KOPT-K1 (cell line): Measurements from ENCODE around the gene CDSN.
A peak's percentile ranks its signal among the peaks of the same experiment; 100 is the strongest.

ENCODE experiments used
- H3K27ac ChIP-seq: fragments of 200-600 bp; sonication (generic); 2 replicates; pipeline ENCODE4 v1.5.1; 2016; ENCODE audit warnings: antibody characterized with exemption, mild to moderate bottlenecking, low read depth, low read length; ENCODE audit not compliant: poor library complexity, severe bottlenecking
- H3K36me3 ChIP-seq: fragments of 200-600 bp; sonication (generic); 2 replicates; pipeline ENCODE4 v1.5.1; 2017; ENCODE audit warnings: antibody characterized with exemption, mild to moderate bottlenecking, low read length, moderate library complexity; ENCODE audit not compliant: insufficient read depth
- H3K9me3 ChIP-seq: fragments of 200-600 bp; sonication (generic); 2 replicates; pipeline ENCODE4 v1.5.1; 2017; ENCODE audit warnings: antibody characterized with exemption, low read length, mild to moderate bottlenecking; ENCODE audit not compliant: insufficient read depth, poor library complexity, severe bottlenecking

Gene CDSN

GRCh38 chr6:31156641-31157040, 36.4 kb upstream of the CDSN start:
- Histone ChIP-seq H3K36me3 (peaks cover 53% of the 10 kb centered on the region), H3K27ac (peak overlapping the region; percentile 88)

GRCh38 chr6:31154436-31154835, 34.2 kb upstream of the CDSN start:
- peaks cover 54% of the 10 kb centered on the region for H3K36me3 ChIP-seq
- no peak overlapping the region for H3K27ac ChIP-seq
- no peaks in the 10 kb centered on the region for H3K9me3 ChIP-seq

More at GRCh38 chr6:31156641-31157040, 36.4 kb upstream of the CDSN start:
- H3K9me3 ChIP-seq = no peaks in the 10 kb centered on the region

- H3K9me3 ChIP-seq = no peaks in the 10 kb centered on the region
- H3K36me3 ChIP-seq = peaks cover 65% of the 10 kb centered on the region
- no peak overlapping the region for H3K27ac ChIP-seq
These were observed 32.5 kb upstream of the CDSN start for GRCh38 chr6:31152781-31153180.

- no peak overlapping the region for H3K27ac ChIP-seq
- H3K36me3 ChIP-seq = peaks cover 70% of the 10 kb centered on the region
- no peaks in the 10 kb centered on the region for H3K9me3 ChIP-seq
These were observed 29.7 kb upstream of the CDSN start for GRCh38 chr6:31149827-31150447.

- H3K36me3 ChIP-seq = peaks cover 72% of the 10 kb centered on the region
- H3K9me3 ChIP-seq = no peaks in the 10 kb centered on the region
- H3K27ac ChIP-seq = no peak overlapping the region
These were observed 25.1 kb upstream of the CDSN start for GRCh38 chr6:31145386-31145785.

- Histone ChIP-seq H3K9me3 (no peaks in the 10 kb centered on the region), H3K36me3 (peaks cover 67% of the 10 kb centered on the region), H3K27ac (no peak overlapping the region)
These were observed 24.7 kb upstream of the CDSN start for GRCh38 chr6:31144970-31145340.

- Histone ChIP-seq H3K9me3 (no peaks in the 10 kb centered on the region), H3K36me3 (peaks cover 62% of the 10 kb centered on the region), H3K27ac (no peak overlapping the region)
These were observed 24.2 kb upstream of the CDSN start for GRCh38 chr6:31144296-31144969.

- Histone ChIP-seq H3K36me3 (peaks cover 54% of the 10 kb centered on the region), H3K9me3 (no peaks in the 10 kb centered on the region), H3K27ac (no peak overlapping the region)
These were observed 22.9 kb upstream of the CDSN start for GRCh38 chr6:31143148-31143547.

- H3K36me3 ChIP-seq = peaks cover 51% of the 10 kb centered on the region
- H3K9me3 ChIP-seq = no peaks in the 10 kb centered on the region
- H3K27ac ChIP-seq = no peak overlapping the region
These were observed 22.1 kb upstream of the CDSN start for GRCh38 chr6:31142361-31142761.

- H3K9me3 ChIP-seq = no peaks in the 10 kb centered on the region
- no peak overlapping the region for H3K27ac ChIP-seq
- peaks cover 35% of the 10 kb centered on the region for H3K36me3 ChIP-seq
These were observed 20.4 kb upstream of the CDSN start for GRCh38 chr6:31140643-31141042.

GRCh38 chr6:31139599-31139998, 19.4 kb upstream of the CDSN start:
- no peak overlapping the region for H3K27ac ChIP-seq
- H3K36me3 ChIP-seq = peaks cover 24% of the 10 kb centered on the region
- H3K9me3 ChIP-seq = no peaks in the 10 kb centered on the region

- Histone ChIP-seq H3K27ac (no peak within 1 kb of the TSS), H3K9me3 (no peaks in the 10 kb centered on the region), H3K36me3 (peaks cover 18% of the 10 kb centered on the region)
These were observed 18.7 kb upstream of the CDSN start, which contains the start of gene PSORS1C2 for GRCh38 chr6:31138982-31139381. PSORS1C2 (minus strand) TSS chr6:31139066; CDS start chr6:31139026, 40 bp downstream.

GRCh38 chr6:31135710-31136109, 15.5 kb upstream of the CDSN start:
- no peak overlapping the region for H3K27ac ChIP-seq
- H3K36me3 ChIP-seq = no peaks in the 10 kb centered on the region
- H3K9me3 ChIP-seq = no peaks in the 10 kb centered on the region

GRCh38 chr6:31132806-31133205, 12.6 kb upstream of the CDSN start:
- no peak overlapping the region for H3K27ac ChIP-seq
- no peaks in the 10 kb centered on the region for H3K36me3 ChIP-seq
- H3K9me3 ChIP-seq = no peaks in the 10 kb centered on the region

GRCh38 chr6:31131595-31131994, 11.3 kb upstream of the CDSN start:
- H3K36me3 ChIP-seq = no peaks in the 10 kb centered on the region
- no peak overlapping the region for H3K27ac ChIP-seq
- H3K9me3 ChIP-seq = no peaks in the 10 kb centered on the region

- Histone ChIP-seq H3K36me3 (no peaks in the 10 kb centered on the region), H3K9me3 (no peaks in the 10 kb centered on the region), H3K27ac (no peak overlapping the region)
These were observed 10.5 kb upstream of the CDSN start for GRCh38 chr6:31130751-31131150.
